Measurements from ENCODE around the gene CNNM1.

- no peak for TF ChIP-seq CTCF (IDR thresholded peaks at IDR 0.05)
- TF ChIP-seq POLR2A (IDR thresholded peaks at IDR 0.05): no peak
- no peak for TF ChIP-seq EP300 (IDR thresholded peaks at IDR 0.05)
- no peak for TF ChIP-seq POLR2AphosphoS5 (IDR thresholded peaks at IDR 0.05)
Measured at GRCh38 chr10:99374526-99374925, 45.4 kb downstream of the CNNM1 start.
